Caco-2 (cell line): Measurements from ENCODE around the gene EPHA4. TPM values are rescaled to one million over a fixed set of nuclear protein-coding genes. Genes with fewer than 3 reads are reported as not detected.

ENCODE experiments used
- BruUV-seq: library from RNA; stranded (reverse); fragments of 400-500 nt; replicated peaks from 2 replicates; lab custom pipeline; 2021; lab: Mats Ljungman, UMichigan
- CTCF ChIA-PET: fragments of 300-600 bp; sonication (Branson Sonifier 250); formaldehyde crosslinking; loops from one replicate; lab custom pipeline; 2022; ENCODE audit warnings: antibody characterized with exemption; lab: Charles Lee
- POLR2A ChIA-PET: fragments of 300-600 bp; sonication (Branson Sonifier 250); formaldehyde crosslinking; loops from one replicate; lab custom pipeline; 2022; ENCODE audit warnings: antibody characterized with exemption; lab: Charles Lee
- DNase-seq, 2 experiments: peaks; one replicate each; pipeline versions ENCODE4 v3.0.0 to v3.0.0-alpha.2; 2020 to 2022
- H3K27me3 ChIP-seq: replicated peaks from 2 replicates; pipeline ENCODE4 v1.6.0; 2011; ENCODE audit warnings: low read length; ENCODE audit not compliant: control insufficient read depth, insufficient read depth
- H3K36me3 ChIP-seq: 2 replicates; pipeline ENCODE4 v1.5.1; 2011; ENCODE audit warnings: low read length; ENCODE audit not compliant: control insufficient read depth, insufficient read depth
- H3K4me1 ChIP-seq: fragments of 250-450 bp; sonication (Bioruptor Pico); 2 replicates; pipeline ENCODE4 v1.5.1; 2020; ENCODE audit warnings: mild to moderate bottlenecking
- H3K4me3 ChIP-seq: 2 replicates; pipeline ENCODE4 v1.5.1; 2011; ENCODE audit warnings: low read depth, mild to moderate bottlenecking, control low read depth, low read length
- H3K9me3 ChIP-seq: fragments of 250-450 bp; sonication (Bioruptor Pico); 2 replicates; pipeline ENCODE4 v1.5.1; 2020; ENCODE audit warnings: mild to moderate bottlenecking, moderate library complexity
- H3K27ac Mint-ChIP-seq: one replicate; pipeline ENCODE4 v1.8.0; 2022; ENCODE audit warnings: mixed read lengths; ENCODE audit not compliant: unreplicated experiment
- H3K27me3 Mint-ChIP-seq: one replicate; pipeline ENCODE4 v1.8.0; 2022; ENCODE audit warnings: mixed read lengths; ENCODE audit not compliant: insufficient read depth, unreplicated experiment
- H3K36me3 Mint-ChIP-seq: one replicate; pipeline ENCODE4 v1.8.0; 2022; ENCODE audit warnings: mild to moderate bottlenecking, mixed read lengths; ENCODE audit not compliant: insufficient read depth, unreplicated experiment
- H3K4me1 Mint-ChIP-seq: one replicate; pipeline ENCODE4 v1.8.0; 2022; ENCODE audit warnings: low read depth, mixed read lengths; ENCODE audit not compliant: unreplicated experiment
- H3K4me3 Mint-ChIP-seq: one replicate; pipeline ENCODE4 v1.8.0; 2022; ENCODE audit warnings: mild to moderate bottlenecking, moderate library complexity, mixed read lengths; ENCODE audit not compliant: unreplicated experiment
- H3K9me3 Mint-ChIP-seq: one replicate; pipeline ENCODE4 v1.8.0; 2022; ENCODE audit warnings: mixed read lengths; ENCODE audit not compliant: unreplicated experiment
- intact Hi-C: fragments of 100-400 bp; cut with micrococcal nuclease; formaldehyde crosslinking; loops from one replicate; pipeline ENCODE4 v1.10.0; 2022; ENCODE audit not compliant: unreplicated experiment
- total RNA-seq: library from RNA; stranded (reverse); gene quantifications from 2 replicates; pipeline ENCODE4 v1.2.3, GENCODE V29; 2022
- TF ChIP-seq, protein P1 (sequence below), 2 experiments: fragments of 200-600 bp in 1 of 2; IDR thresholded peaks; 1 replicate in 1 of 2; 2 replicates in 1 of 2; pipeline versions ENCODE4 v1.5.1 to v1.8.0; 2011 to 2022; ENCODE audit warnings: antibody characterized with exemption in 1 of 2, control low read depth in 1 of 2, inconsistent platforms in 1 of 2, low read depth in 1 of 2, low read length in 1 of 2, mild to moderate bottlenecking in 1 of 2, moderate library complexity in 1 of 2; ENCODE audit not compliant: insufficient read depth in 1 of 2, severe bottlenecking in 1 of 2, unreplicated experiment in 1 of 2

Gene EPHA4
- total RNA-seq, 1 experiment from 2014 or later: 95.5 TPM

DNA sequence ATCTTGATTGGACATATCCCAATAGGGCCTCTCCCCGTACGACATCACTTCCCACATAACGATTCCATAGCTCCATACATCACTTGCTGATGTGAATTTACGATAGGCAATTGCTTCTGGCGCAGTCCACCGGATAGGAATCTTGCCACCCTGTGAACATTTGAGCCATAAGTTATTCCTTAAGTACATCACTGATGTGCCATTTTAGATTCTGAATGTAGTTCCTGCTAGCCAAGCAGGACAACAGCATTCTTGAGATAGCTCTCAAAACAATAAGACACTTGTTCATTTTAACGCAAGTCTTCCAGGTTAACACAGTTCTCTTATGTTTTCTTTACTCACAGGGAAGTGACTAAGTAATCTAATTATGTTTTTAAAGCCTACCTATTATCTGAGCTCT, 138.0 kb downstream of the EPHA4 start:
- CTCF ChIA-PET: no interaction called here
- no peak overlapping the region for H3K4me3 Mint-ChIP-seq
- POLR2A ChIA-PET: interaction anchor here (0.6 kb wide), 1 partner anchor 143 kb away, joined by 6 read pairs; no protein-coding TSS in a partner anchor
- TF ChIP-seq, protein P1, sequence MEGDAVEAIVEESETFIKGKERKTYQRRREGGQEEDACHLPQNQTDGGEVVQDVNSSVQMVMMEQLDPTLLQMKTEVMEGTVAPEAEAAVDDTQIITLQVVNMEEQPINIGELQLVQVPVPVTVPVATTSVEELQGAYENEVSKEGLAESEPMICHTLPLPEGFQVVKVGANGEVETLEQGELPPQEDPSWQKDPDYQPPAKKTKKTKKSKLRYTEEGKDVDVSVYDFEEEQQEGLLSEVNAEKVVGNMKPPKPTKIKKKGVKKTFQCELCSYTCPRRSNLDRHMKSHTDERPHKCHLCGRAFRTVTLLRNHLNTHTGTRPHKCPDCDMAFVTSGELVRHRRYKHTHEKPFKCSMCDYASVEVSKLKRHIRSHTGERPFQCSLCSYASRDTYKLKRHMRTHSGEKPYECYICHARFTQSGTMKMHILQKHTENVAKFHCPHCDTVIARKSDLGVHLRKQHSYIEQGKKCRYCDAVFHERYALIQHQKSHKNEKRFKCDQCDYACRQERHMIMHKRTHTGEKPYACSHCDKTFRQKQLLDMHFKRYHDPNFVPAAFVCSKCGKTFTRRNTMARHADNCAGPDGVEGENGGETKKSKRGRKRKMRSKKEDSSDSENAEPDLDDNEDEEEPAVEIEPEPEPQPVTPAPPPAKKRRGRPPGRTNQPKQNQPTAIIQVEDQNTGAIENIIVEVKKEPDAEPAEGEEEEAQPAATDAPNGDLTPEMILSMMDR (IDR thresholded peaks at IDR 0.05; ENCODE audit: insufficient read depth in 1 of 2, low read depth in 1 of 2, low read length in 1 of 2, severe bottlenecking in 1 of 2, unreplicated experiment in 1 of 2): no peak
- H3K27me3 ChIP-seq: no peaks in the 10 kb centered on the region
- H3K4me1 Mint-ChIP-seq: no peaks in the 10 kb centered on the region
- H3K9me3 Mint-ChIP-seq: no peaks in the 10 kb centered on the region
- H3K4me3 ChIP-seq: no peak overlapping the region
- intact Hi-C loops: no loop called here
- H3K27ac Mint-ChIP-seq: no peak overlapping the region
- no peaks in the 10 kb centered on the region for H3K4me1 ChIP-seq
- BruUV-seq: no TSS peak
- no peaks in the 10 kb centered on the region for H3K36me3 ChIP-seq
- no peaks in the 10 kb centered on the region for H3K27me3 Mint-ChIP-seq
- peaks cover 68% of the 10 kb centered on the region for H3K36me3 Mint-ChIP-seq
- H3K9me3 ChIP-seq: no peaks in the 10 kb centered on the region
- no peak for DNase-seq

DNA sequence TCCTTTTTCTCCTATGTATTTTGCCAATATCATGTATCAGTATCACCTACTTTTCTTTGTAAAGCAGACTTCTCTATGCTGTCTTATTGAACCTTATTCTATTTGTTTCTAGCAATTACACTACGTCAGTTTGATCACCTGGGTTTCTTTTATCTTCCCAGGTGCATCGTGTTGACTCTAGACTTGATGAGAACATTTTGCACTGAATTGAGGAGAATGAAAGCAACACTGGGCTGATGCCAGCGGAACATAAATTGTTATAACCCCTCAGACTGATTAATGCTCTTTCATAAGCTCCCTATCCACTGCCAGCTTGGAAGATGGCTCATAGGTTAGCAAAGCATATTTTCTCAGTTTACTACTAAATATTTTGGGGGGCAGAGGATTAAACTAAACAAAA, 140.6 kb downstream of the EPHA4 start:
- no peaks in the 10 kb centered on the region for H3K27me3 ChIP-seq
- Mint-ChIP-seq H3K4me1 (no peaks in the 10 kb centered on the region), H3K36me3 (peaks cover 58% of the 10 kb centered on the region), H3K27me3 (no peaks in the 10 kb centered on the region), H3K27ac (no peak overlapping the region), H3K9me3 (no peaks in the 10 kb centered on the region), H3K4me3 (no peak overlapping the region)
- no peaks in the 10 kb centered on the region for H3K9me3 ChIP-seq
- ChIA-PET CTCF (no interaction called here), POLR2A (no interaction called here)
- no peaks in the 10 kb centered on the region for H3K4me1 ChIP-seq
- intact Hi-C loops: no loop called here
- DNase-seq: no peak
- no TSS peak for BruUV-seq
- H3K36me3 ChIP-seq: no peaks in the 10 kb centered on the region; the same call in 1 of the 2 replicates
- TF ChIP-seq, protein P1 (IDR thresholded peaks at IDR 0.05; ENCODE audit: insufficient read depth in 1 of 2, low read depth in 1 of 2, low read length in 1 of 2, severe bottlenecking in 1 of 2, unreplicated experiment in 1 of 2): no peak
- no peak overlapping the region for H3K4me3 ChIP-seq

DNA sequence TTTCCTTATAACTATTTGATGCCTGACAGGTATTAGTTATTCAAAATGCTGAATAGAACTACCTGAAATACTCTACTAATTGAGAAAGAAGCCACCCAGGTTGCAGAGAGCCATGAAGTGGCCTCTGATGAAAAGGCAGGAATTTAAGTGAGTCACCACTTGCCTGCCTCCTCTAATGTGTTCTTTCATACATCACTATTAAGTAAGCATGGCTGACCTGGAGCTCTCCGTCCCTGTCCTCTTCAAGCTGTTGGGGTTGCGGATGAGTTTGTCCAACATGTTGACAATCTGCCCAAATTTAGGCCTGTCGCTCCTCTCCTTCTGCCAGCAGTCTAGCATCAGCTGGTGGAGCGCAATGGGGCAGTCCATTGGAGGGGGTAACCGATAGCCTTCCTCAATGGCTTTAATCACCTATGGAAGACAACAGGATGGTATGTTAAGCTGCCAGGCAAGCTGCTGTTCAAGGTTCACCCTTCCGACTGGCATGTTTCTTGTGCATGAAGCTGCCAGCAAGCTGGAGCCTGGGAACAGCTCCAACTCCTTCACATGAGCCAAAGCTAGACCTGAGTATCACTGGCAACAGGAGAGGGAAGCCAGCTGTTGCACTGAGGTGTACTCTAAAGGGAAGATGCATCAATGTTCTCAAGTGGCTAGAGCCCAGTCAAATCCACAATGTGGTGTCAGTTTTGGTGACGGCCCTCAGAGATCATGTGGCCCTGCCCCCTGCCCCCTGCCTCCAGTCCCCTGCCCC, 142.2 kb downstream of the EPHA4 start:
- no peaks in the 10 kb centered on the region for H3K27me3 Mint-ChIP-seq
- no peak overlapping the region for H3K4me3 Mint-ChIP-seq
- H3K36me3 Mint-ChIP-seq: peaks cover 59% of the 10 kb centered on the region
- CTCF ChIA-PET: no interaction called here
- H3K4me3 ChIP-seq: no peak overlapping the region
- H3K9me3 Mint-ChIP-seq: no peaks in the 10 kb centered on the region
- no peaks in the 10 kb centered on the region for H3K9me3 ChIP-seq
- H3K27ac Mint-ChIP-seq: no peak overlapping the region
- H3K36me3 ChIP-seq: no peaks in the 10 kb centered on the region; the same call in 1 of the 2 replicates
- TF ChIP-seq, protein P1 (IDR thresholded peaks at IDR 0.05; ENCODE audit: insufficient read depth in 1 of 2, low read depth in 1 of 2, low read length in 1 of 2, severe bottlenecking in 1 of 2, unreplicated experiment in 1 of 2): no peak
- no TSS peak for BruUV-seq
- H3K4me1 ChIP-seq: no peaks in the 10 kb centered on the region
- H3K4me1 Mint-ChIP-seq: no peaks in the 10 kb centered on the region
- H3K27me3 ChIP-seq: no peaks in the 10 kb centered on the region
- DNase-seq: no peak
- POLR2A ChIA-PET: no interaction called here
- intact Hi-C loops: no loop called here
